ENCODE results near the gene TMPRSS7.

DNA sequence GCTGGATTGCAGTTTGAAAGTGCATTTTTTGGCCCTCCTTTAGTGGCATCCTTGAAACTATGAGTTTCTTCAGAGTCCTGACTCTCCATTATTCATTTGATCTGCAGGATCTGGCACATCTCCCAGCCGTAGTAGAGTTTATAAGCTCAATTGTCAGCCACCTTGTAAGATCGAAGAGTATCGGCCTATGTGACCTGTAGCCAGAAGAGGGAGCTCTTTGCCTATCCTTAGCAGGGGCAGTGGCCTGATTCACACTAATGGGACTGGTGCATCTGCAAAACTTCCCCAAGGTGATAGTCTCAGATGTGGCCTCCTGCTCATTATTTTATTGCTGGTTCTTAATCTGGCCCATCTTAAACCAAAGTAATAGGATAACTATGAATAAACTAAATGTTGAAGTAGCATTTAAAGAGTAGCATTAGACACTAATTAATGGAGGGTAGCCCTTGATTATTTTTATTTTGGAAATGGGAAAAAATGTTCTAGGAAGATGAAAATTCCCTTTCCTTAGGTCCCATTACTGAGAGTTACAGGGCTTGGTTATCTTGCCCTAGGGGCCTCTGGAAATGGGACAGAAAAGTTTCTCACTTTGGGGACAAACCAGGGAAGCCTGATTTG lies 77.4 kb downstream of the TMPRSS7 start:
- no peak for TF ChIP-seq POLR2A (IDR thresholded peaks at IDR 0.05)
- TF ChIP-seq, protein P1, sequence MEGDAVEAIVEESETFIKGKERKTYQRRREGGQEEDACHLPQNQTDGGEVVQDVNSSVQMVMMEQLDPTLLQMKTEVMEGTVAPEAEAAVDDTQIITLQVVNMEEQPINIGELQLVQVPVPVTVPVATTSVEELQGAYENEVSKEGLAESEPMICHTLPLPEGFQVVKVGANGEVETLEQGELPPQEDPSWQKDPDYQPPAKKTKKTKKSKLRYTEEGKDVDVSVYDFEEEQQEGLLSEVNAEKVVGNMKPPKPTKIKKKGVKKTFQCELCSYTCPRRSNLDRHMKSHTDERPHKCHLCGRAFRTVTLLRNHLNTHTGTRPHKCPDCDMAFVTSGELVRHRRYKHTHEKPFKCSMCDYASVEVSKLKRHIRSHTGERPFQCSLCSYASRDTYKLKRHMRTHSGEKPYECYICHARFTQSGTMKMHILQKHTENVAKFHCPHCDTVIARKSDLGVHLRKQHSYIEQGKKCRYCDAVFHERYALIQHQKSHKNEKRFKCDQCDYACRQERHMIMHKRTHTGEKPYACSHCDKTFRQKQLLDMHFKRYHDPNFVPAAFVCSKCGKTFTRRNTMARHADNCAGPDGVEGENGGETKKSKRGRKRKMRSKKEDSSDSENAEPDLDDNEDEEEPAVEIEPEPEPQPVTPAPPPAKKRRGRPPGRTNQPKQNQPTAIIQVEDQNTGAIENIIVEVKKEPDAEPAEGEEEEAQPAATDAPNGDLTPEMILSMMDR (IDR thresholded peaks at IDR 0.05): peak in 3 of 4 experiments; percentile 21 to 35 (median 21)

All from uterus (tissue), 2 donors.